ENCODE measurements around the gene CD99L2. TPM values are rescaled to one million over a fixed set of nuclear protein-coding genes. Genes with fewer than 3 reads are reported as not detected.

CD99L2 gene
- total RNA-seq, 2 donors from 2014 or later = 11.3 to 18.7 TPM

DNA sequence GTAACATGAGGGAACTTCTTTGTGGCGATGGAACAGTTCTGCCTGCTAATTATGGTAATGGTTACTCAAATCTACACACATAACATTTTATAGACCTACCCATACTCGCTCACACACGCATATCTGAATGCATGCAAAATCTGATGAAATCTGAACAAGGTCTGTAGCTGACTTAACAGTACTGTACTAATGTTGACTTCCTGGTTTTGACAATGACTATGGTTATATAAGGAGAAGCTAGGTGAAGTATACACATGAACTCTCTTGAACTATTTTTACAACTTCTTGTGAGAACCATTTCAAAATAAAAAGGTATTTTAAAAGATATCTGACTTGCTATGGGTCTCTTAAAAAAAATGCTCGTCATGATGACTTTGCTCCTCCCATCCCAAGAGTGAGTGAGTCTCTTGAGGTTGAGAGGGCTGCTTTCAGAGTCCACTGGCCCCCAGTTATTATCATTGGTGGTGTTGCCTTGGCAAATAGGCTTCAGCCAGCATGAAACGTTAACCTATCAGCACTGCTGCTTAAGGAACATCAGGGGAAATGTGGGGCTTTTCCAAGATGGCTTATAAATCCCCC is 105.4 kb downstream of the CD99L2 start:
- no peaks in the 10 kb centered on the region for H3K4me1 Mint-ChIP-seq
- Histone ChIP-seq H3K9ac (ENCODE audit: extremely low read depth, low read length, poor library complexity, severe bottlenecking) (no peak overlapping the region), H3K4me3 (ENCODE audit: low read length) (no peak overlapping the region), H3K27ac (ENCODE audit: low read depth, low read length) (no peak overlapping the region), H3K27me3 (ENCODE audit: control insufficient read depth, insufficient read depth, low read length, poor library complexity, severe bottlenecking) (no peaks in the 10 kb centered on the region), H3K4me1 (ENCODE audit: control insufficient read depth, insufficient read depth, low read length) (no peaks in the 10 kb centered on the region), H3K36me3 (ENCODE audit: control insufficient read depth, insufficient read depth, low read length) (peaks cover 5% of the 10 kb centered on the region), H3K9me3 (ENCODE audit: control insufficient read depth, low read length) (no peaks in the 10 kb centered on the region)
- no peak overlapping the region for H3K27ac Mint-ChIP-seq
- H3K36me3 Mint-ChIP-seq (ENCODE audit: low read depth) = peaks cover 80% of the 10 kb centered on the region
- no peak overlapping the region for H3K4me3 Mint-ChIP-seq
- TF ChIP-seq, protein P1, sequence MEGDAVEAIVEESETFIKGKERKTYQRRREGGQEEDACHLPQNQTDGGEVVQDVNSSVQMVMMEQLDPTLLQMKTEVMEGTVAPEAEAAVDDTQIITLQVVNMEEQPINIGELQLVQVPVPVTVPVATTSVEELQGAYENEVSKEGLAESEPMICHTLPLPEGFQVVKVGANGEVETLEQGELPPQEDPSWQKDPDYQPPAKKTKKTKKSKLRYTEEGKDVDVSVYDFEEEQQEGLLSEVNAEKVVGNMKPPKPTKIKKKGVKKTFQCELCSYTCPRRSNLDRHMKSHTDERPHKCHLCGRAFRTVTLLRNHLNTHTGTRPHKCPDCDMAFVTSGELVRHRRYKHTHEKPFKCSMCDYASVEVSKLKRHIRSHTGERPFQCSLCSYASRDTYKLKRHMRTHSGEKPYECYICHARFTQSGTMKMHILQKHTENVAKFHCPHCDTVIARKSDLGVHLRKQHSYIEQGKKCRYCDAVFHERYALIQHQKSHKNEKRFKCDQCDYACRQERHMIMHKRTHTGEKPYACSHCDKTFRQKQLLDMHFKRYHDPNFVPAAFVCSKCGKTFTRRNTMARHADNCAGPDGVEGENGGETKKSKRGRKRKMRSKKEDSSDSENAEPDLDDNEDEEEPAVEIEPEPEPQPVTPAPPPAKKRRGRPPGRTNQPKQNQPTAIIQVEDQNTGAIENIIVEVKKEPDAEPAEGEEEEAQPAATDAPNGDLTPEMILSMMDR (conservative IDR thresholded peaks at IDR 0.05) = no peak
- no peak for DNase-seq
- H3K9me3 Mint-ChIP-seq = peaks cover 6% of the 10 kb centered on the region
- H3K27me3 Mint-ChIP-seq (ENCODE audit: insufficient read depth) = no peaks in the 10 kb centered on the region
- WGBS, 2 experiments (ENCODE audit: insufficient coverage in 1 of 2, insufficient read length in 1 of 2) = 100% methylated on average over 1 to 4 of the region's 5 CpGs

DNA sequence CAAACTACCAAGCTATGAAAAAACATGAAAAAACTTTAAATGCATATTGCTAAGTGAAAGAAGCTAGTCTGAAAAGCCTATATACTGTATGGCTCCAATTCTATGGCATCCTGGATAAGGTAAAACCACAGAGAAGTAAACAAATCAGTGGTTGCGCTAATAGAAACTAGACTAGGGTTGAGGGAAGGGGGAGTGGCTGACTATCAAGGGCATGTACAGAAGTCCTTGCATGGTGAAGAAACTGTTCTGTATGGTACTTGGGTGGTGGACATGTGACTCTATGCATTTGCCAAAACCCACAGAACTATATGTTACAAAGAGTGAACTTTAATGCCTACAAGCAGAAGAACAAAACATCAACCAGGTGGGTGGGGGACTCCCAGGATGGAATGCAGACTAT is 108.4 kb downstream of the CD99L2 start:
- Histone ChIP-seq H3K9me3 (ENCODE audit: control insufficient read depth, low read length) (no peaks in the 10 kb centered on the region), H3K4me1 (ENCODE audit: control insufficient read depth, insufficient read depth, low read length) (peaks cover 2% of the 10 kb centered on the region), H3K27me3 (ENCODE audit: control insufficient read depth, insufficient read depth, low read length, poor library complexity, severe bottlenecking) (no peaks in the 10 kb centered on the region), H3K4me3 (ENCODE audit: low read length) (no peak overlapping the region), H3K9ac (ENCODE audit: extremely low read depth, low read length, poor library complexity, severe bottlenecking) (no peak overlapping the region), H3K27ac (ENCODE audit: low read depth, low read length) (no peak overlapping the region), H3K36me3 (ENCODE audit: control insufficient read depth, insufficient read depth, low read length) (peaks cover 5% of the 10 kb centered on the region)
- TF ChIP-seq, protein P1 (conservative IDR thresholded peaks at IDR 0.05) = no peak
- H3K4me1 Mint-ChIP-seq = no peaks in the 10 kb centered on the region
- H3K36me3 Mint-ChIP-seq (ENCODE audit: low read depth) = peaks cover 83% of the 10 kb centered on the region
- 100% methylated on average over 1 of the region's 1 CpG; no CpG with 5 or more reads in 1 of the 2 experiments for WGBS, 2 experiments (ENCODE audit: insufficient coverage in 1 of 2, insufficient read length in 1 of 2)
- H3K27me3 Mint-ChIP-seq (ENCODE audit: insufficient read depth) = no peaks in the 10 kb centered on the region
- peaks cover 17% of the 10 kb centered on the region for H3K9me3 Mint-ChIP-seq
- DNase-seq = no peak
- H3K4me3 Mint-ChIP-seq = no peak overlapping the region
- no peak overlapping the region for H3K27ac Mint-ChIP-seq

DNA sequence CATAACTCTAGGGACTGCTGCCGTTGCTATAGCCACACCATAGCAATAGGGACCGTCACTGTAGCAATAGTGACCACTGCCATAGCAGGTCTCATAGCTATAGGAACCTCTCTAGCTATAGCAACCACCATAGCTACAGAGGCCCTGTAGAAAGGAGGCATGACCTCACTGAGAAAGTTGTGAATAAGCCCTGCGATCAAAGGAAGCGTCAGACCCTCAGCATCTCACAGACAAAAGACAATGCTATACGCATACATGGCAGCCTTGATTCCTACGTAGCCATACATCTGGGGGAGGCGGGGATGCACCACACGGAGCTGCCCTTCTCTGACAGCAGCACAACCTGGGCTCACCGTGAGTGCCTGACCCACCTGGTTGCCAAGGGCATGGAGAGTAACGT is 116.8 kb downstream of the CD99L2 start:
- Mint-ChIP-seq H3K4me3 (no peak overlapping the region), H3K36me3 (ENCODE audit: low read depth) (peaks cover 13% of the 10 kb centered on the region), H3K27me3 (ENCODE audit: insufficient read depth) (no peaks in the 10 kb centered on the region), H3K27ac (no peak overlapping the region), H3K4me1 (peaks cover 22% of the 10 kb centered on the region), H3K9me3 (no peaks in the 10 kb centered on the region)
- Histone ChIP-seq H3K4me1 (ENCODE audit: control insufficient read depth, insufficient read depth, low read length) (peaks cover 2% of the 10 kb centered on the region), H3K27ac (ENCODE audit: low read depth, low read length) (no peak overlapping the region), H3K9me3 (ENCODE audit: control insufficient read depth, low read length) (no peaks in the 10 kb centered on the region), H3K27me3 (ENCODE audit: control insufficient read depth, insufficient read depth, low read length, poor library complexity, severe bottlenecking) (no peaks in the 10 kb centered on the region), H3K36me3 (ENCODE audit: control insufficient read depth, insufficient read depth, low read length) (no peaks in the 10 kb centered on the region), H3K9ac (ENCODE audit: extremely low read depth, low read length, poor library complexity, severe bottlenecking) (no peak overlapping the region), H3K4me3 (ENCODE audit: low read length) (no peak overlapping the region)
- WGBS, 2 experiments (ENCODE audit: insufficient coverage in 1 of 2, insufficient read length in 1 of 2) = 95% methylated on average over 10 of the region's 10 CpGs; no CpG with 5 or more reads in 1 of the 2 experiments
- DNase-seq = no peak
- TF ChIP-seq, protein P1 (conservative IDR thresholded peaks at IDR 0.05) = no peak

Measured in endodermal cell (in vitro differentiated cells).